AG09319 (cell line): ENCODE results near the gene ESR2.
A peak's percentile ranks its signal among the peaks of the same experiment; 100 is the strongest.

Experiments used
- DNase-seq: peaks from one replicate; pipeline ENCODE4 v3.0.0-alpha.2; 2010; ENCODE audit warnings: low read depth; ENCODE audit errors: extremely low read depth
- CTCF ChIP-seq: IDR thresholded peaks from 2 replicates; pipeline ENCODE4 v1.5.1; 2011; ENCODE audit warnings: low read depth, mild to moderate bottlenecking, inconsistent platforms, low read length, moderate library complexity

The ESR2 gene

GRCh38 chr14:64233531-64234190 is 60.5 kb downstream of the ESR2 start:
- no peak for TF ChIP-seq CTCF
- DNase-seq: no peak

GRCh38 chr14:64232944-64233343 is 61.2 kb downstream of the ESR2 start:
- no peak for DNase-seq
- no peak for TF ChIP-seq CTCF

GRCh38 chr14:64232095-64232838 is 61.9 kb downstream of the ESR2 start:
- no peak for TF ChIP-seq CTCF
- DNase-seq: peak; percentile 53

GRCh38 chr14:64229489-64229888 is 64.7 kb downstream of the ESR2 start:
- TF ChIP-seq CTCF: no peak
- no peak for DNase-seq

- no peak for DNase-seq
- no peak for TF ChIP-seq CTCF
These were observed 66.3 kb downstream of the ESR2 start for GRCh38 chr14:64227856-64228255.

- no peak for TF ChIP-seq CTCF
- DNase-seq: no peak
These were observed 68.9 kb downstream of the ESR2 start for GRCh38 chr14:64225151-64225757.

- no peak for TF ChIP-seq CTCF
- DNase-seq: no peak
These were observed 72.7 kb downstream of the ESR2 start for GRCh38 chr14:64221391-64222003.
